Measurements from ENCODE around the gene AXL. TPM values are rescaled to one million over a fixed set of nuclear protein-coding genes. Genes with fewer than 3 reads are reported as not detected.
"Not testable (repeated sequence)": the region's sequence is repeated elsewhere in the genome, so short reads cannot be mapped to it uniquely, and the experiment has no call there.

Gene AXL
- polyA plus RNA-seq (2011; rRNA removed) (190 and 260 TPM in 2 replicates), polyA minus RNA-seq (2011; rRNA and poly(A)+ RNA removed) (840 and 1,131 TPM in 2 replicates)

DNA sequence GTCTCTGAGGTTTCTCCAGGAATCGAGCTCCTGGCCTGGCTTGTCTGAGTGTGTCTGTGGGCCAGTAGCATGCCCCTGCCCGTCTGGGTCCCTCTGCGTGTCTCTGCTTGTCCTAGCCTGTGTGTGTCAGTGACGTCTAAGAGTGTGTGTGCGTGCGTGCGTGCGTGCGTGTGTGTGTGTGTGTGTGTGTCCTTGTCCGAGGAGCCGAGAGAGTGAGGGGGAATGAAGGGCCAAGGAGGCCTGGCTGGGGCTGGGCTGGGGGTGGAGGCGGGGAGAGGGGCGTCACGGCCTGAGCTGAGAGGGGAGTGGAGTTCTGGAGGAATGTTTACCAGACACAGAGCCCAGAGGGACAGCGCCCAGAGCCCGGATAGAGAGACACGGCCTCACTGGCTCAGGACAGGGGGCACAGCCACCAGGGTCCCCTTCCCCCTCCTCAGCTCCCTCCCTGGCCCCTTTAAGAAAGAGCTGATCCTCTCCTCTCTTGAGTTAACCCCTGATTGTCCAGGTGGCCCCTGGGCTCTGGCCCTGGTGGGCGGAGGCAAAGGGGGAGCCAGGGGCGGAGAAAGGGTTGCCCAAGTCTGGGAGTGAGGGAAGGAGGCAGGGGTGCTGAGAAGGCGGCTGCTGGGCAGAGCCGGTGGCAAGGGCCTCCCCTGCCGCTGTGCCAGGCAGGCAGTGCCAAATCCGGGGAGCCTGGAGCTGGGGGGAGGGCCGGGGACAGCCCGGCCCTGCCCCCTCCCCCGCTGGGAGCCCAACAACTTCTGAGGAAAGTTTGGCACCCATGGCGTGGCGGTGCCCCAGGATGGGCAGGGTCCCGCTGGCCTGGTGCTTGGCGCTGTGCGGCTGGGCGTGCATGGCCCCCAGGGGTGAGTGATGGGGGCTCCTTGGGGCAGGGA lies at the start of gene AXL:
Gene AXL (plus strand): TSS at position 609 of the 893 bp plus-strand sequence. CDS start 170 bp downstream, at position 779.
- Histone ChIP-seq H3K36me3 (ENCODE audit: control insufficient read depth, insufficient read depth, low read length) (peaks cover 16% of the 10 kb centered on the region), H3K4me3 (ENCODE audit: low read depth, low read length) (peak within 1 kb of the TSS; percentile 83), H3K27me3 (ENCODE audit: control insufficient read depth, insufficient read depth, low read length) (no peaks in the 10 kb centered on the region)
- DNase-seq (ENCODE audit: low read depth): peak; percentile 74
- TF ChIP-seq, protein P1, sequence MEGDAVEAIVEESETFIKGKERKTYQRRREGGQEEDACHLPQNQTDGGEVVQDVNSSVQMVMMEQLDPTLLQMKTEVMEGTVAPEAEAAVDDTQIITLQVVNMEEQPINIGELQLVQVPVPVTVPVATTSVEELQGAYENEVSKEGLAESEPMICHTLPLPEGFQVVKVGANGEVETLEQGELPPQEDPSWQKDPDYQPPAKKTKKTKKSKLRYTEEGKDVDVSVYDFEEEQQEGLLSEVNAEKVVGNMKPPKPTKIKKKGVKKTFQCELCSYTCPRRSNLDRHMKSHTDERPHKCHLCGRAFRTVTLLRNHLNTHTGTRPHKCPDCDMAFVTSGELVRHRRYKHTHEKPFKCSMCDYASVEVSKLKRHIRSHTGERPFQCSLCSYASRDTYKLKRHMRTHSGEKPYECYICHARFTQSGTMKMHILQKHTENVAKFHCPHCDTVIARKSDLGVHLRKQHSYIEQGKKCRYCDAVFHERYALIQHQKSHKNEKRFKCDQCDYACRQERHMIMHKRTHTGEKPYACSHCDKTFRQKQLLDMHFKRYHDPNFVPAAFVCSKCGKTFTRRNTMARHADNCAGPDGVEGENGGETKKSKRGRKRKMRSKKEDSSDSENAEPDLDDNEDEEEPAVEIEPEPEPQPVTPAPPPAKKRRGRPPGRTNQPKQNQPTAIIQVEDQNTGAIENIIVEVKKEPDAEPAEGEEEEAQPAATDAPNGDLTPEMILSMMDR (IDR thresholded peaks at IDR 0.05; ENCODE audit: insufficient read depth, low read depth, low read length): no peak
- ChIA-PET POLR2A (interaction anchor here (0.6 to 1.2 kb wide), 2 partner anchors 45 to 80 kb away, joined by 6 to 9 read pairs; partner anchors contain the start of gene HNRNPUL1), CTCF (interaction anchor here (0.8 to 2.0 kb wide), 7 partner anchors 10 to 134 kb away, joined by 3 to 8 read pairs (median 3); partner anchors contain the start of gene HNRNPUL1)

DNA sequence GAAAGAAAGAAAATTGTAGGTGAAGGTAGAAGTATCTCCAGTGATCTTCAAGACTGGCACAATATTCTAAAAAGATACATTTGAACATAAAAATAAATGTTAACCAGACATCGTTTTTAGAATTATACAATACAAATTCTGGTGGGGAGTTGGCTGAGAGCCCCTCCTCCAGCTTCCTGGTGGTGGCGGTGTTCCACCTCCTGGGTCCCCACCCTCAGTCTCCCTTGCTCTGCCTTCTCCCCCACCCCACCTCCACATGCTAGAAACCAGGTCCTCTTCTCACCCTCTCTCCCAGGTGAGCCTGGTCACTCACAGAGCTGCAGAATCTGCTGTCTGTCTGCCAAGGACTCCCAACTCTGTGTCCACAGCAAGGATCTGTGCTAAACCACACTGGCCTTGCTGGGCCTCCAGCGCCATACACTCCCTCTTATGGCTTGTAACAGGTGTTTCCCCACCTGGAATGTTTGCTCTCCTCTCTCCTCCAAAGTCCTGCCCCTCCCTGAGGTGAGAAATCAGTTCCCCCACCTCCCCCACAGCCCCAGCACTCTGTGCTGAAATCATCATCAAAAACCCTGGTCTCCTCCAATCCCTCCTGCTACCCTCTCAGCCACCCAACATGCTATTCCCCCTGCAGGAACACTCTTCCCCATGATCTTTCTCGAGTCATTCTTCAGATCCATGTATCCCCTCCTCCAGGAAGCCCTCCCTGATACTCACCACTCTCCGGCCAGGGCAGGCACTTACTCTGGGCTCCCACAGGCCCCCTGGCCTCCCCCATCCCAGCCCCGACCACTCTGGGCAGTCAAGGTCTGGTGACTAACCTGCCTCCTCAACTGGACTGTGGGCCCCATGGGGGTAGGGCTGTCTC lies 46.5 kb upstream of the AXL start:
- TF ChIP-seq, protein P1 (IDR thresholded peaks at IDR 0.05; ENCODE audit: insufficient read depth, low read depth, low read length): no peak
- Histone ChIP-seq H3K4me3 (ENCODE audit: low read depth, low read length) (no peak overlapping the region), H3K27me3 (ENCODE audit: control insufficient read depth, insufficient read depth, low read length) (no peaks in the 10 kb centered on the region), H3K36me3 (ENCODE audit: control insufficient read depth, insufficient read depth, low read length) (no peaks in the 10 kb centered on the region)
- no peak for DNase-seq (ENCODE audit: low read depth)
- ChIA-PET CTCF (no interaction called here), POLR2A (no interaction called here)

DNA sequence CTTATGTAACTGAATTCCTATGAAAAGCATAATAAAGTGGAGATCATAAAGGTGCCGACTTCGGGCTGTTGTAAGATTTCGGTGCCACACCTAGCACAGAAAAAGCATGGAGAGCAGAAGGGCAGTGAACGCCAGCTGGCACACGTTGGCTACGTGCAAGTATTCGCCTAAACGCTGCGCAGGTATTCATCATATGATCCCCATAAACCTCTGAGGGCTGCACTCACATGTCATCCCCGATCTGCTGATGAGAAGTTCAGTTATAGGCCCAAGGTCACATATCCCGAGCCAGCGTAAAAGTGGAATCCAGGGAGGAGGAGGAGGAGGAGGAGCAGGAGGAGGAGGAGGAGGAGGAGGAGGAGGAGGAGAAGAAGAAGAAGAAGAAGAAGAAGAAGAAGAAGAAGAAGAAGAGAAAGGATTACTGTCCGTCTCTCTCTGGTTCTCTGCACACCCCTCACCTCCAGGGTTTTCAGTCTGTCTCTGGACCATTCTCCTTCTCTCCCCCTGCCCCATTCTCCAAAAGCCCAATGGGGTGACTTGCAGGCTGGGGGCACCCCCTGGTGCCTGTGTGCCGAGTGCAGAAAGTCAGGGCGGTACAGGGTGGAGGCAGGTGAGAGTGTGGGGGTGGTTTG lies 44.6 kb upstream of the AXL start:
- ChIA-PET POLR2A (no interaction called here), CTCF (no interaction called here)
- TF ChIP-seq, protein P1 (IDR thresholded peaks at IDR 0.05; ENCODE audit: insufficient read depth, low read depth, low read length): no peak
- H3K4me3 ChIP-seq (ENCODE audit: low read depth, low read length): no peak overlapping the region
- DNase-seq (ENCODE audit: low read depth): no peak
- H3K27me3 ChIP-seq (ENCODE audit: control insufficient read depth, insufficient read depth, low read length): no peaks in the 10 kb centered on the region
- H3K36me3 ChIP-seq (ENCODE audit: control insufficient read depth, insufficient read depth, low read length): no peaks in the 10 kb centered on the region

DNA sequence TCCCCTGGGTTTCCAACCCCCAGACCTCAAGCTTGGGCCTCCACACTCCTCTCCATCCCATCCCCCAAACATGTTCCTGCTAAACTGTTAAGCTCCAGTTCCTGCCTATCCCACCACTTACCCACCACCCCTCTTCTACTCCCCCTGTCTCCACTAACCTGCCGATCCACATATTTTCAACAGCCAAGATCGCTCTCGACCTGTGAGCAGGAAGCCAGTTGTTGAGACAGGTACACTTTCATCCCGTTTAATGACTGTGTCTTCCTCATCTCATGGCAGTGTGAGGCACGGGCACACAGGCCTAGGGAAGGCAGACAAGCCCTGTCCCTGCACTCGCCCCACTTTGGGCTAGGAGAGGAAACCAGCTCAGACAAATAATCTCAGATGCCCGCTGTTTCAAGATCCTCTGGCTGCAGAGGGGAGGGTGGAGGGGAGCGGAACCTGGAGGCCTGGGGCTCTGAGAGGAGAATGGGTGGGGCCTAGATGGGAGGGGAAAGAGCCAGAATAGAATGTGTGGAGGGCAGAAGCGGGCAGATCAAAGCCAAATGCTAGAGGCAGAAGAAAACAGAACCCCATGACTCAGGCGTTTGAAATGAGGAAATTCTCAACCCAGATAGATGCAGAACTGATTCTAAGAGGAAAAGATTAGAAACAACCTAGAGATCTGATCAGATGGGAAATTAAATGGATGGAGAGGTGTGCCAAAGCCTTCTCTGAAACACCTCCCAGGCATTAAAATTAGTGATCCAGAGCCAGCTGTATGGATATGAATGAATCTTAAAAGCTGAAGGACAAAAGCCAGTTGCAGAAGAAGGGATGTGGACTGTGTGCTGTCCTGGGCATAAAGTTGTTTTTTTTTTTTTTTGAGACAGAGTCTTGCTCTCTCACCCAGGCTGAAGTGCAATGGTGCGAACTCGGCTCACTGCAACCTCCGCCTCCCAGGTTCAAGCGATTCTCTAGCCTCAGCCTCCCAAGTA lies 42.9 kb upstream of the AXL start:
- ChIA-PET CTCF (interaction anchor here (1.2 to 1.6 kb wide), 3 partner anchors 10 to 86 kb away, joined by 3 to 5 read pairs (median 3); no protein-coding TSS in a partner anchor), POLR2A (no interaction called here)
- Histone ChIP-seq H3K4me3 (ENCODE audit: low read depth, low read length) (no peak overlapping the region), H3K27me3 (ENCODE audit: control insufficient read depth, insufficient read depth, low read length) (no peaks in the 10 kb centered on the region), H3K36me3 (ENCODE audit: control insufficient read depth, insufficient read depth, low read length) (no peaks in the 10 kb centered on the region)
- peak; percentile 38 for DNase-seq (ENCODE audit: low read depth)
- TF ChIP-seq, protein P1 (IDR thresholded peaks at IDR 0.05; ENCODE audit: insufficient read depth, low read depth, low read length): no peak

DNA sequence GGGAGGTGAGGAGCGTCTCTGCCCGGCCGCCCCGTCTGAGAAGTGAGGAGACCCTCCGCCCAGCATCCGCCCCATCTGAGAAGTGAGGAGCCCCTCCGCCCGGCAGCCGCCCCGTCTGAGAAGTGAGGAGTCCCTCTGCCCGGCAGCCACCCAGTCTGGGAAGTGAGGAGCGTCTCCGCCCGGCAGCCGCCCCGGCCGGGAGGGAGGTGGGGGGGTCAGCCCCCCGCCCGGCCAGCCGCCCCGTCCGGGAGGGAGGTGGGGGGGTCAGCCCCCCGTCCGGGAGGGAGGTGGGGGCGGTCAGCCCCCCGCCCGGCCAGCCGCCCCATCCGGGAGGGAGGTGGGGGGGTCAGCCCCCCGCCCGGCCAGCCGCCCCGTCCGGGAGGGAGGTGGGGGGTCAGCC lies 38.9 kb upstream of the AXL start:
- DNase-seq (ENCODE audit: low read depth); CTCF ChIA-PET; H3K36me3 ChIP-seq (ENCODE audit: control insufficient read depth, insufficient read depth, low read length); H3K27me3 ChIP-seq (ENCODE audit: control insufficient read depth, insufficient read depth, low read length); H3K4me3 ChIP-seq (ENCODE audit: low read depth, low read length); POLR2A ChIA-PET: not testable (repeated sequence)
